SK-N-SH (cell line): Measurements from ENCODE around the gene IGF2R.

Experiments
- EP300 ChIP-seq, 2 experiments: IDR thresholded peaks; 2 replicates each; pipeline versions ENCODE4 v1.4.0 to v1.6.1; 2012; ENCODE audit warnings: borderline replicate concordance in 1 of 2, low read depth in 1 of 2, low read length in 1 of 2
- NRF1 ChIP-seq: IDR thresholded peaks from 2 replicates; pipeline ENCODE4 v1.6.1; 2012; ENCODE audit warnings: low read depth, mild to moderate bottlenecking, low read length
- RFX5 ChIP-seq: IDR thresholded peaks from 2 replicates; pipeline ENCODE4 v1.6.1; 2012; ENCODE audit warnings: mild to moderate bottlenecking, improper control_type of control experiment, low read length
- TAF1 ChIP-seq: IDR thresholded peaks from 2 replicates; pipeline ENCODE4 v1.6.1; 2012; ENCODE audit warnings: low read depth, mild to moderate bottlenecking, low read length, moderate library complexity, borderline replicate concordance
- TF ChIP-seq, protein P1 (sequence below): fragments of 200-600 bp; sonication (generic); IDR thresholded peaks from 2 replicates; pipeline ENCODE4 v1.6.1; 2017; ENCODE audit warnings: antibody characterized with exemption, mild to moderate bottlenecking, moderate library complexity
- TF ChIP-seq, protein P2 (sequence below): fragments of 150-350 bp; IDR thresholded peaks from 2 replicates; pipeline ENCODE4 v1.6.1; 2017; ENCODE audit warnings: antibody characterized with exemption, low read length, low read depth, borderline replicate concordance

GRCh38 chr6:160042788-160043301, 74.0 kb downstream of the IGF2R start:
- TF ChIP-seq RFX5, result no peak
- no peak for TF ChIP-seq NRF1
- TF ChIP-seq, protein P1, sequence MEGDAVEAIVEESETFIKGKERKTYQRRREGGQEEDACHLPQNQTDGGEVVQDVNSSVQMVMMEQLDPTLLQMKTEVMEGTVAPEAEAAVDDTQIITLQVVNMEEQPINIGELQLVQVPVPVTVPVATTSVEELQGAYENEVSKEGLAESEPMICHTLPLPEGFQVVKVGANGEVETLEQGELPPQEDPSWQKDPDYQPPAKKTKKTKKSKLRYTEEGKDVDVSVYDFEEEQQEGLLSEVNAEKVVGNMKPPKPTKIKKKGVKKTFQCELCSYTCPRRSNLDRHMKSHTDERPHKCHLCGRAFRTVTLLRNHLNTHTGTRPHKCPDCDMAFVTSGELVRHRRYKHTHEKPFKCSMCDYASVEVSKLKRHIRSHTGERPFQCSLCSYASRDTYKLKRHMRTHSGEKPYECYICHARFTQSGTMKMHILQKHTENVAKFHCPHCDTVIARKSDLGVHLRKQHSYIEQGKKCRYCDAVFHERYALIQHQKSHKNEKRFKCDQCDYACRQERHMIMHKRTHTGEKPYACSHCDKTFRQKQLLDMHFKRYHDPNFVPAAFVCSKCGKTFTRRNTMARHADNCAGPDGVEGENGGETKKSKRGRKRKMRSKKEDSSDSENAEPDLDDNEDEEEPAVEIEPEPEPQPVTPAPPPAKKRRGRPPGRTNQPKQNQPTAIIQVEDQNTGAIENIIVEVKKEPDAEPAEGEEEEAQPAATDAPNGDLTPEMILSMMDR, result no peak
- TF ChIP-seq TAF1, result no peak
- TF ChIP-seq, protein P2, sequence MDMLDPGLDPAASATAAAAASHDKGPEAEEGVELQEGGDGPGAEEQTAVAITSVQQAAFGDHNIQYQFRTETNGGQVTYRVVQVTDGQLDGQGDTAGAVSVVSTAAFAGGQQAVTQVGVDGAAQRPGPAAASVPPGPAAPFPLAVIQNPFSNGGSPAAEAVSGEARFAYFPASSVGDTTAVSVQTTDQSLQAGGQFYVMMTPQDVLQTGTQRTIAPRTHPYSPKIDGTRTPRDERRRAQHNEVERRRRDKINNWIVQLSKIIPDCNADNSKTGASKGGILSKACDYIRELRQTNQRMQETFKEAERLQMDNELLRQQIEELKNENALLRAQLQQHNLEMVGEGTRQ, result no peak
- TF ChIP-seq EP300 (IDR thresholded peaks at IDR 0.05; ENCODE audit: borderline replicate concordance in 1 of 2, low read depth in 1 of 2, low read length in 1 of 2), result no peak
